HG03575 (cell line): Measurements from ENCODE around the gene SNX25.
"Not testable (repeated sequence)": the region's sequence is repeated elsewhere in the genome, so short reads cannot be mapped to it uniquely, and the experiment has no call there.

ENCODE experiments used
- ATAC-seq: cut with Tn5 transposase; IDR thresholded peaks from one replicate; pipeline ENCODE4 v1.9.1; 2021; ENCODE audit not compliant: unreplicated experiment, insufficient number of reproducible peaks, low FRiP score; ENCODE audit errors: extremely low read depth

The SNX25 gene

DNA sequence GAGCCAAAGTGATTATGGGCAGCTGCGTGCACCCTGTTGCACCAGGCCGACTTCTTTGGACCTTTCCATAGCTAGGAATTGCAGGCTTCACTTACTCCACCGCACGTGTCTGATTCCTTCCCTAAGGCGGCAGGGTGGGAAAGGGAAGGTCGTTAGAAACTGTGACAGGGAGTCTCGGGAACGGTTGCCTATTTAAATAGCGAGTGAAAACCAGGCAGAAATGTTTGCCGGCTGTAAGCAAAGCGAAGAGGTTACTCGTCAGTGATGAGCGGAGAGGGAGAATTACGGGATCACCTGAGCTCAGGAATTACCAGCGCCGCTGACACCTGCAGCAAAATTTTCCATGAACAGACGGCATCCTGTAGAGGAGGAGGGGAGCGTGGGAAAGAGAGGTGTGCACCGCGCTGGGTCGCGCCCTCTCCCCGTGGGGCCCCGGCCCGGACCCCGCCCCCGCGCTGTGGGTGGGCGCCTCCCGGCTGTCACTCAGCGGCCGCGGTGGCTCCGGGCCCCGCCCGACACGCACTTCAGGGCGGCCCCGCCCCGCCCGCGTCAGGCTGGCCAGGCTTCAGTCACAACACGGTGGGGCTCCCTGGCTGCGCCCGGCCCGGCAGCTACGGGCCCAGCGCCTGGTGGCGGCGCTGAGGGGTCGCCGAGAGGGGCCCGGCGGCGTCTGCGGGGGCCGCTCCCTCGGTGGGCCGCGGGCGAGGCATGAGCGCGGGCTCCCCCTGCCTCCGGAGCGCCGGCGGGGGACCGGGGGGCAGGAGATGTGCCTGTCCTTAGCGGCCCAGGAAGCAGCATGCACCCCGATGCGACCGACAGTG lies at the start of gene SNX25:
TSS of gene SNX25 (plus strand) at position 568 of the 821 bp plus-strand sequence. CDS start at position 797, 229 bp downstream.
- ATAC-seq: peak; percentile 32

DNA sequence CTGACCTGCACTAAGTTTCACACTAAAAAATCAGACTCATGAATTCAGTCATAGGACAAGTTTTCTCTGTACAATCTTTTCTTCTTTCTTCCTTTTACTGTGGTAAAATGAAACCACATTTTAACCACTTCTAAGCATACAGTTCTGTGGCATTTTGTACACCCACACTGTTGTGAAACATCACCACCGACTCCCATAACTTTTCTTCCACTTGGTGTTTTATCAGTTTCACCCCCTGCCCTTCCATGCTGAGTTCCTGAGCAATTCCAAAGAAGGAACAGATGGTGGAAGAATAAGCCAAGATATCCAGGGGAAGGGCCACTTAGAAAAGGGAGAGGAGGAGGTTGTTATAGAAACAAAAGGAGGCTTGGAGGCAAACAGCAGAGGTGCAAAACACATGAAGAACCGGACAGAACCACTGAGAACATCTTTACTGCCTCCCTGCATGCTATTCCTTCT lies 43.8 kb upstream of the SNX25 start:
- ATAC-seq: peak; percentile 93

DNA sequence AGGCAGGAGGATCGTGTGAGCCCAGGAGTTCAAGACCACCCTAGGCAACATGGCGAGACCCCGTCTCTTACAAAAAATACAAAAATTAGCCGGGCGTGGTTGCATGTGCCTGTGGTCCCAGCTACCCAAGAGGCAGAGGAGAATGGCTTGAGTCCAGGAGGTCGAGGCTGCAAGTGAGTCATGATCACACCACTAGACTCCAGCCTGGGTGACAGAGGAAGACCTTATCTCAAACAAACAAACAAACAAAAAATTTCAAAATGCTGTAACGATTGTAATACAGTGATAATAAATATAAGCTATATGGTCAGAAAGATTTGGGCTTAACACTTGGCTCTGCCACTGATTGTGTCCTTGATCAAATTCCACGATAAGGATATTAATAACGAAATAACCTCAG lies 42.2 kb upstream of the SNX25 start:
- no peak for ATAC-seq

DNA sequence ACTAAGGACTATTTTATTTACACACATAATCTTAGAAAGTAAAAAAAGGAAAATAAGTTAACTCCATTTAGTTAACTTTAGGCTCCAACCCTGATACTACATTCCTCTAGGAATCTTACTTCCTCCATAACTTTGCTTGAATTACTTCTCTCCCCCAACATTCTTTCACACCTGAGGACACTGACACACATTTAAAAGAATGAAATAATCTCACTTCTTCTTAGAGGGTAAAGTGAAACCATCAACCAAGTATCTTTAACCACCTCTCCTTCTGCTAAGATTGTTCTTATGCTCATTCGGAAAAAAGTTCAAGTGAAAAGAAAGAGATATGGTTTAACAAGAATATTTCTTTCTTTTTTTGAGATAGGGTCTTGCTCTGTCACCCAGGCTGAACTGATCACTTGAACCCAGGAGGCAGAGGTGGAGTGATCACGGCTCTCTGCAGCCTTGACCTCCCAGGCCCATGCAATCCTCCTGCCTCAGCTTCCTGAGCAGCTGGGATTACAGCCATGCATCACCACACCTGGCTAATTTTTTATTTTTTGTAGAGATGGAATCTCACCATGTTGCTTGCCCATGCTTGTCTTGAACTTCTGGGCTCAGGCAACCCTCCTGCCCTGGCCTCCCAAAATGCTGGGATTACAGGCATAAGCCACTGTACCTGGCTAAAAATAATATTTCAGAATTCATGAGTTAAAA lies 37.9 kb upstream of the SNX25 start:
- ATAC-seq: peak; percentile 86

DNA sequence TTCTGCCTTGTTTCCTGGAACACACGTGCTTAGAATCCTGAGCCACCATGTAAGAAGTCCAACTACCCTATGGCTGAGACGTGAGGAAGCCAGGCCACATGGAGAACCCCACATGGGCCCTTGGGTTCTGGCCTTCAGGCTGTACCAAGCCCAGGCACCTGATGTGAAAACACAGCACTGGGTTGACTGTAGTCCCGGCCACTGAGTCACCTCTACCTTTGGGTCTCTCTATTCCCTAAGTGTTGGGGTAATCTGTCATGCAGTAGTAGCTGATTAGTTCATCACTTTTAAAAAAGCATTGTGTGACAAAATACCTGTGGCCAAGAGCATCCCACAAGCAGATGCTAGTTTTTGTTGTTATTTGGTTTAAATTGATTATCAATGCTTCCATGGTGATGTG lies 29.9 kb upstream of the SNX25 start:
- no peak for ATAC-seq

DNA sequence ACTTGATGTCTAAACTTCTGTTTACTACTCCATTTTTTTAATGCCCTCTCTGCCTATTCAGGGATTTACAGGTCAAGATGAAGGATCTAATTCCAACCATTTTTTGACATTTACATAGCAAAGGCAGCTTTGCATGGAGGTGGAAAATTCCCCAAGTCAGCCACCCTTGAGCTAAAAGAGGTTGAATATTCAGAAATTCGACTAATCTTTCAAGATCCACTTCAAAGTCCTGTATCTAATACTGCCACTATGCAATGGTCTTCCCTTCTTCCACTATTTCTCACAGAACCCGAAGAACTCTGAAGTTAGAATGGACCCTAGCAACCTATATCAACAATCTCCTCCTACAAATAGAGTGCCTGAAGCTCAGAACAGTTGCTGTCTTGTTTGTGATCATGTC lies 27.2 kb upstream of the SNX25 start:
- ATAC-seq: no peak

DNA sequence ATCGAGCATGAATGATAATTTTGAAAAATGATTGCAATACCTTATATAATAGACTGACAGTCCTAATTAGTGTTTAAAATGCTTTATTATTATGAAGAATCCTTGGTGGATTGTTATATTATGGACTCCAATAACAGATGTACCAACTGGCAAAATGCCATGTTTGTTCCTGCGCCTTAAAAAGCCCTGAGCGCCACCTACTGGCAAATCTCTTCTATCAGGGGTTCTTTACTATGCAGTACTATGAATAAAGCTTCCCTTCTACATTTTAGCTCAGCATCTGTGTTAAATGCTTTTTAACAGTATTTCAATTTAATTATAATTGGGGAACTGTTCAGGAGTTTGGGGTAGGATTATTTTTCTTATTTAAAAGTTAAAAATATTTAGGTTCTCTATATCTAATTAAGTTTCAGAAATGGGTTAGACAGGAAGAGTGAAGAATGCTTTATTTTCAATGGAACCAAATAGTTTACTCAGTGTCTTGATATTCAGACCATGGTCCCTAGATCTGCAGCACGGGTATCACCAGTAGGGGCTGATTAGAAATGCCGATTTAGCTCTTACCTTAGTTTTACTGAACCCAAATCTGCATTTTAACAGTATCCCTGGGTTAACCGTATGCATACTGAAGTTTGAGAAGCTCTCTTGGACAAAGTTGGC lies 25.6 kb upstream of the SNX25 start:
- no peak for ATAC-seq

DNA sequence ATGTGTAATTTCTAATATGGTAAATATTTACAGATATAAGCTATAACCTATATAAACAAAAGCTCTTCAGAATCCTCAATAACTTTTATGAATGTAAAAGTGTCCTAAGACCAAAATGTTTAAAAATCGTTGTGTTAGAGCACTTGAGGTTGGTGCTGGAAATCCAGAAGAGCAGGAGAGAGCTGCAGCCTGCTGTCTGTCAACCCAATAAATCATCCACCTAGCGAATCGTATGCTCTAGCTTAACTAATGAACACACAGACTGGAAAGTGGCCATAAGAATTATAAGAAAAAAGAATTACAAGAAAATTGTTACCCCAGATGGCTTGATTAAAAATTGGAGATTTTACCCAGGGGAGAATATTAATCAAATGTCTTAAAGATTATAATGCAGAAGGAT lies 22.6 kb upstream of the SNX25 start:
- ATAC-seq: no peak

DNA sequence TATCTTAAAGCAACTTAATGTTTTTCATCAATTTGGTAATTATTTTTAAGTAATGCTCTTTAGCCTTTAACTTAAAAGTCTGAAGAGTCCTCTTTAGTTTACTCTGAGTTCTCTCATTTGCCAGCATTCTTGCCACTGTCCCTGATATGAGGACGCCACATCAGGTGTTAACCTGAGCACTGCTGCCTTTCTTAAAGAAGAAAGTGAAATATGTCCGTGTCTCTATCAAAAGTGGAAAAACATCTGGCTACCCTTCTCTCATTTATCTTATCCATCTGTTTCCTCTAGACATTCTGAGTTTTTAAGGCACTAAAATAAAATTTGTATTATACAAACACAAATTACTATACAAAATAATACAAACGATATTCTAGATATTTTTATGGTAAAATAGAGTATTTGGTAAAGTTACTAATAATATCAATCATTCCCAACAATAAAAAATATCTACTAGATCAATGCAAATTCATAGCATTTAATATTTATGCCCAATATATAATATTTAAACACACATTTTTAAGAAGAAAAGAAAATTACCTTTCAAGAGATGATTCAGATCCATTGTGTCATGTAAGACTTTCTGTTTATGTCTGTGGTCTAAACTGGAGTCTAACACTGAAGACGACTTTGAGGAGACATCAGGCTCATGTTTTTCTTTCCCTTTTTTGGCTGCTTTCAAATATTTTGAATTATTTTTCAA lies 19.6 kb upstream of the SNX25 start:
- no peak for ATAC-seq

DNA sequence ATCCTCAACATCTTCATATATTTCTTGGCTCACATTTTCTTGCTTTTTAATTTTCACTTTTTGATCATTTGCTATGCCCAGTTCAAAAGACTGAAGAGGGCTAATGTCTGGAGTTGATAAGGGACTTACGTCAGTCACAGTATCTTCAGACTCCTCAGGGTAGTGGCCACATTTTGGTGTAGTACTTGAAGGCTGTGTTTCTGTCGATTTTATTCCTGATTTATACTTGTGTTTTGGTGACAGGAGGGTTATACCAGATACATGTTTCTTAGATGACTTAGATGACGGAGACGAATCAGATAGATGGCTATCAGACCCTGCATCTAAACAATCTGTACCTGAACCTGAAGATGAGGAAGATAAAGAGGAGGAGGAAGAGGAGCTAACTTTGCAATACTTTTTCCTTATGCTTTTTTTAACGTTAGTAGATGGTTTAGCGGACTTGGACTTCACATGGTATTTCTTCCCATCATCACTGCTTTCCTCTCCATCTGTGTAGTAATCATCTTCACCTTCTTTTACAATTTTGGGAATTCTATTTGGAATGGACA lies 19.0 kb upstream of the SNX25 start:
- no peak for ATAC-seq

DNA sequence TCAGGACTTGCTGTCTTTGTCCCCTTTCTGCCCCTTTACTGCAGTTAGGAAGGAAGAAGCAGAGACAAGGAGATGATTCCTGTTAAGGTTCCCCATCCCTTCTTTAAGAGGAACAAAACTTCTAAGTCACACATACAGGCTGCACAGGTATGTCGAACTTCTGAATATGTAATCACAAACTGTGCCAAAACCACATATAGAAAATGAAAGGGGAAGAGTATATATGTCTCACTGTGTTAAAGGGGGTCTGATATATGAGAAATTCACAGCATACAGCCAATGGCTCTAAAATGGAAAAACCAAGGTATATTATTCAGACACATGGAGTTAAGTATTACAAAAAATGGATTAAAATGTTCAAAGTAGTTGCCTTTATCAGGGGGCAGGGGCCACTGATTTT lies 17.3 kb upstream of the SNX25 start:
- ATAC-seq: peak; percentile 88

DNA sequence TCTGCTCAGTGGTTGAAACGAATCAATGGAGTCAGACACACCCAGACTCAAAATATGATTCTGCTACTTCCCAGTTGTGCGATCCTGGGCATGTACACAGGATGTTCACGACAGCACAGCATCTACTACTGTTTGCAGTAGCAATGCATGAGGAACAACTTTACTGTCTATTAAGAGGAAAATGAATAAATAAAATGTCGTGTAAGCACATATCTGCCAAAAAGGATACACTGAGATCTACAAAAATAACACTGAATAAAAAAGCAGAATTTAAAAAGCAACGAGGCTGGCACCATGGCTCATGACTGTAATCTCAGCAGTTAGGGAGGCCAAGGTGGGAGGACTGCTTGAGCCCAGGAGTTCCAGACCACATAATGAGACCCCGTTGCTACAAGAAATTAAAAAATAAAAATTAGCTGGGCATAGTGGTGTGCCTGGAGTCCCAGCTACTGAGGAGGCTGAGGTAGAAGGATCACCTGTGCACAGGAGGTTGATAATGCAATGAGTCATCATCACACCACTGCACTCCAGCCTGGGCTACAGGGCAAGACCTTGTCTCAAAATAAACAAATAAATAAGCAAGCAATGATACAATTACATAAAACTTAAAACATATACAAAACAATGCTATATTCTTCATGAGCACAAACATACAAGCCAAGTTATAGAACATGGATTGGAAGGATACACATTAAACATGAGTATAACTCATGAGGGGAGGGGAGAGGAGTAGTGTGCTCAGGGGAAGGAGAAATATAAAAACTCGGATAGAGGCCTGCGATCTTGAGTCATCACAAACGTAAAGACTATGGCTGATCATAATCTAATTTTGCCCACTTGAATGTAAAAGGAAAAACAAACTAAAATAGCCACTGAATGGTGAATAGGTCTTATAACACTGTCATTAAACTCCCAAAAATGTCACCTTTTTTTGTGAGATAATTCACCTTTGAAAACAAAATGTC lies 14.2 kb upstream of the SNX25 start:
- ATAC-seq: no peak

DNA sequence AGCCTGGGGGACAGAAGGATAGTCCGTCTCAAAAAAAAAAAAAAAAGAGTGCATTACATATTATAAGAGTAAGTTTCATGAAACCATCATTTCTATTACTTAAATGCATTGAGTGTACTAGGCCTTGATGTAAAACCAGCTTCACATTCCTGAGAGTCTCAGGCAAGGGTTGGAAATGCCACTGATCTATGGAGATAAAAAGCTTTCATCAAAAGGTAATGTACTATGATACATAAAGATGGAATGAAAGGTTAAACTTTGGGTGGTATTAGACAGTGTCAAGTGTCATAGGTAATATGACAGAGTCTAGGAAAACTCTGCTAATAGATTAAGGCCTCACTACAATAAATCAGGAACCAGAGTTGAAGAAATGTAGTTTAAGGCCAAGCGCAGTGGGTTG lies 13.0 kb upstream of the SNX25 start:
- no peak for ATAC-seq

DNA sequence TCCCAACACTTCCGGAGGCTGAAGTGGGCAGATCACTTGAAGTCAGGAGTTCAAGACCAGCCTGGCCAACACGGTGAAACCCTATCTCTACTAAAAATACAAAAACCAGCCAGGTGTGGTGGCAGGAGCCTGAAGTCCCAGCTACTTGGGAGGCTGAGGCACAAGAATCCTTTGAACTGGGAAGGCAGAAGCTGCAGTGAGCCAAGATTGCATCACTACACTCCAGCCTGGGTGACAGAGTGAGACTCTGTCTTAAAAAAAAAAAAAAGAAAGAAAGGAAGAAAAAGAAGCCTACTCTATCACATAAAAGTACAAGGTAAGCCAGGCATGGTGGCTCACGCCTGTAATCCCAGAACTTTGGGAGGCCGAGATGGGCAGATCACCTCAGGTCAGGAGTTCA lies 11.2 kb upstream of the SNX25 start:
- not testable (repeated sequence) for ATAC-seq

DNA sequence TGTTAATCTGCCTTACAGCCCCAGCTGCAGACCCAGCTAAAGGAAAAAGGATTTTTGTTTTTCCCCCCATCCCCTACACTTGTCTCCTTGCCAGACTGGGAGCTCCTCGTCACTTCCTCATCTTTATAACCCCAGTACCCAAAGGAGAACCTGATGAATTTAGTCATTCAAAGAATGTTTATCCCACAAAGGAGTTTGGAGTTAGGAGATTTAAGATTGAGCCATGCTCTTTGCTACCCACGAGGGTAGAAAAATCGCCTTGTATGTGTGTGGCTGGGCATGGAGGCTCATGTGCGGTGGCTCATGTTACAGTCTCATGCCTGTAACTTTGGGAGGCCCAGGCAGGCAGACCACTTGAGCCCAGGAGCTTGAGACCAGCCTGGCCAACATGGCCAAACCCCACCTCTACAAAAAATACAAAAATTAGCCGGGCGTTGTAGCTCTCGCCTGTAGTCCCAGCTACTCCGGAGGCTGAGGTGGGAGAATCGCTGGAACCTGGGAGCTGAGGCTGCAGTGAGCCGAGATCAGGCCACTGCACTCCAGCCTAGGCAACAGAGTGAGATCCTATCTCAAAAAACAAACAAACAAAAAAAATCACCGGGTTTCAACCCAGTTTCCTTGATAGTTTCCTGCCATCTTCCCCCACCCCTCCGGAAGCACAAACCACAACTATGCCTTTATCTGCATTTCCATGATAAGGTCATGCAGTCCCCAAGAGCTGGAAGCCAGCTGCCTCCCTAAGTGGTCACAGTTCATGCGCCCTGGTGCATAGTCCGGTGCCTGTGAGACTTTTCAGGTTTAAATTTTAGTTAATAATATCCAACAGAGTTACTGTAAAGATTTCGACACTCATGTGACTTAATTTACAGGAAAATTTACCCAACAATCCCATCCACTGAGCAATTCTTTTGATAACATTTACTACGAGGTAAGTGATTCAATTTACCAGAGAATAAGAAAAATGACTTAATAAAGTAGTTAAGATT lies 7.1 kb upstream of the SNX25 start:
- ATAC-seq: no peak

DNA sequence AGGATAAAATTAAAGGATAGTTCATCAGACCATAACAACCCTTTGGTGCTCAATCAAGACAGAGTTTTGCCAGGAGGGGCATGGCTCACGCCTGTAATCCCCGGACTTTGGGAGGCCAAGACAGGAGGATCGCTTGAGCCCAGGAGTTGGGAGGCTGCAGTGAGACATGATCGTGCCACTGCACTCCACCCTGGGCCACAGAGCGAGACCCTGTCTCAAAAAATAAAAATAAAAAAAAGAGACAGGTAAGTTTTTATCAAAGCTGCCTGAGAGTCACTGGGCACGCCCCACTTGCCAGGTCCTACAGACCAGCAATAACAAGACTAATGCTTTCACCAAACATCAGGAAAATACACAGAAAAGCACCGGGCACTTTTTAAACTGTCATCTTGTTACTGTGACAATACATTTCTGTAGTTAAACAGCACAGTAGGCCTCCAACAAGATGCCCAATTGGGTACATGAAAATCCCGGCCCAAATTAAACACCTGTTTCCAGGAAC lies 6.4 kb upstream of the SNX25 start:
- no peak for ATAC-seq
